H1 (cell line): ENCODE results near the gene NUP133.

Source experiments
- BACH1 ChIP-seq: IDR thresholded peaks from 2 replicates; pipeline ENCODE4 v1.6.1; 2012; ENCODE audit warnings: low read length, improper control_type of control experiment
- BCL11A ChIP-seq, 2 experiments: IDR thresholded peaks; one replicate each; pipeline ENCODE4 v1.6.1; 2011; ENCODE audit warnings: low read depth in 2 of 2, low read length in 2 of 2, mild to moderate bottlenecking in 2 of 2
- EZH2 ChIP-seq: fragments of 200-600 bp; sonication (generic); IDR thresholded peaks from 2 replicates; pipeline ENCODE4 v1.7.1; 2012; ENCODE audit warnings: low read depth, mild to moderate bottlenecking, moderate library complexity, low read length, inconsistent platforms; ENCODE audit not compliant: severe bottlenecking
- RFX5 ChIP-seq: IDR thresholded peaks from 2 replicates; pipeline ENCODE4 v1.6.1; 2011; ENCODE audit warnings: low read depth, low read length, improper control_type of control experiment, borderline replicate concordance
- TBP ChIP-seq: IDR thresholded peaks from 2 replicates; pipeline ENCODE4 v1.6.1; 2011; ENCODE audit warnings: low read depth, low read length, improper control_type of control experiment
- TF ChIP-seq, protein P1 (sequence below), 3 experiments: IDR thresholded peaks; 1 replicate in 2 of 3; 2 replicates in 1 of 3; pipeline versions ENCODE4 v1.5.1 to v1.6.1; 2011; ENCODE audit warnings: low read length in 3 of 3, mild to moderate bottlenecking in 3 of 3, inconsistent platforms in 2 of 3, low read depth in 1 of 3, moderate library complexity in 1 of 3; ENCODE audit not compliant: insufficient read depth in 1 of 3; ENCODE audit errors: control extremely low read depth in 1 of 3
- TF ChIP-seq, protein P2 (sequence below): IDR thresholded peaks from 2 replicates; pipeline ENCODE4 v1.6.1; 2011; ENCODE audit warnings: low read depth, mild to moderate bottlenecking, low read length; ENCODE audit not compliant: insufficient read depth

DNA sequence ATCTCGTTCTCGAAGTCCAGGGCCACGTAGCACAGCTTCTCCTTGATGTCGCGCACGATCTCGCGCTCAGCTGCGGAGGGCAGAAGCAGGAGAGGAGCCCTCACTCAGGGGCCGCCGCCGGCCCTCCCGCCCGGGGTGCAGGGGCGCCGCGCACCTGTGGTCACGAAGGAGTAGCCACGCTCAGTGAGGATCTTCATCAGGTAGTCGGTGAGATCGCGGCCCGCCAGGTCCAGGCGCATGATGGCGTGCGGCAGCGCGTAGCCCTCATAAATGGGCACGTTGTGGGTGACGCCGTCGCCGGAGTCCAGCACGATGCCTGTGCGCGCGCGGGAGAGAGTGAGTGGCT is 76.1 kb downstream of the NUP133 start:
- TF ChIP-seq, protein P1, sequence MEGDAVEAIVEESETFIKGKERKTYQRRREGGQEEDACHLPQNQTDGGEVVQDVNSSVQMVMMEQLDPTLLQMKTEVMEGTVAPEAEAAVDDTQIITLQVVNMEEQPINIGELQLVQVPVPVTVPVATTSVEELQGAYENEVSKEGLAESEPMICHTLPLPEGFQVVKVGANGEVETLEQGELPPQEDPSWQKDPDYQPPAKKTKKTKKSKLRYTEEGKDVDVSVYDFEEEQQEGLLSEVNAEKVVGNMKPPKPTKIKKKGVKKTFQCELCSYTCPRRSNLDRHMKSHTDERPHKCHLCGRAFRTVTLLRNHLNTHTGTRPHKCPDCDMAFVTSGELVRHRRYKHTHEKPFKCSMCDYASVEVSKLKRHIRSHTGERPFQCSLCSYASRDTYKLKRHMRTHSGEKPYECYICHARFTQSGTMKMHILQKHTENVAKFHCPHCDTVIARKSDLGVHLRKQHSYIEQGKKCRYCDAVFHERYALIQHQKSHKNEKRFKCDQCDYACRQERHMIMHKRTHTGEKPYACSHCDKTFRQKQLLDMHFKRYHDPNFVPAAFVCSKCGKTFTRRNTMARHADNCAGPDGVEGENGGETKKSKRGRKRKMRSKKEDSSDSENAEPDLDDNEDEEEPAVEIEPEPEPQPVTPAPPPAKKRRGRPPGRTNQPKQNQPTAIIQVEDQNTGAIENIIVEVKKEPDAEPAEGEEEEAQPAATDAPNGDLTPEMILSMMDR (IDR thresholded peaks at IDR 0.05; ENCODE audit: control extremely low read depth in 1 of 3, insufficient read depth in 1 of 3, low read depth in 1 of 3, low read length in 3 of 3), result no peak
- TF ChIP-seq TBP (no peak), EZH2 (peak; percentile 61), BCL11A (IDR thresholded peaks at IDR 0.05; ENCODE audit: low read depth in 2 of 2, low read length in 2 of 2) (no peak), RFX5 (no peak), BACH1 (no peak)
- TF ChIP-seq, protein P2, sequence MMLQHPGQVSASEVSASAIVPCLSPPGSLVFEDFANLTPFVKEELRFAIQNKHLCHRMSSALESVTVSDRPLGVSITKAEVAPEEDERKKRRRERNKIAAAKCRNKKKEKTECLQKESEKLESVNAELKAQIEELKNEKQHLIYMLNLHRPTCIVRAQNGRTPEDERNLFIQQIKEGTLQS, result no peak
